ENCODE results near the gene KCNA2.

KCNA2 gene

DNA sequence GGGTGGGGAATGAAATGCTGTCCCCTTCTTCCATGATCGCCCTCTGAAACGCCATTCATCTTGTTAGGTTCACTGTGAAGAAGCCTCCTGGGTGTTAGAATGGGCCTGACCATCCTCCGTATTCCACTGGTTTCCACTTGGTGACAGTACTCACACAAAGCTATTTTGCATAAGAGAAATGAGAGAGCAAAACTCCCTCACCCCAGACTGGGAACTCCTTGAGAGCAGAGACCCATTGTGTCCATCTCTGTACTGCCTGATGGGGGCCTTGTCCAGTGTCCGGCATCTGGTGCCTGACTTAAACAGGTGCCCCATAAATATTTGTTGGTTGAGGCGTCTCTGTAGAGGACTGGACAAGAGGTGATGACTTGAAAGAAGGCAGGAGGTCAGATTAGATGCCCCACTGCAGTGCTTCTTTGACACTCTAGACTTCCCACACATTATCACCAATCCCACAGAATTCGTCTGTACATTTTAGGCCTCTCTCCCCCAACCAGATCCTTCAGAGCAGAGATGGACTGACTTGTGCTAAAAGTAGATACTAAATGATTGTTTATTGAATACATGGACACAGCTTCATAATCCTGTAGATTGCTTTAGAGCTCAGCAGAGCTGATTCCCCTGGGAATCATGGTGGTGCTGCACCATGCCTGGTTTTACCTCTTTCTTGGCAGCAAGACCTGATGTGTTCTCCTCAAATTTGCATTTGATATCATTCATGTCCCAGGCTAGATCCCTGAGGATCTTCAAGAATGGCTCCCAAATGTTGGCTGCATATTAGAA is 22.4 kb upstream of the KCNA2 start:
- no peak for DNase-seq
- H4K20me1 ChIP-seq (ENCODE audit: insufficient read depth, low read length), result no peaks in the 10 kb centered on the region
- H3K27ac ChIP-seq (ENCODE audit: low read length), result no peak overlapping the region
- no peaks in the 10 kb centered on the region for H3K79me2 ChIP-seq (ENCODE audit: insufficient read depth, low read length)
- no peak overlapping the region for H3K4me3 ChIP-seq (ENCODE audit: low read depth in 1 of 2, low read length in 2 of 2)
- H3K36me3 ChIP-seq (ENCODE audit: insufficient read depth, low read length), result no peaks in the 10 kb centered on the region
- H3K27me3 ChIP-seq (ENCODE audit: insufficient read depth, low read length, poor library complexity), result no peaks in the 10 kb centered on the region
- no peak overlapping the region for H3K4me2 ChIP-seq (ENCODE audit: insufficient read depth, low read length)
- peaks cover 17% of the 10 kb centered on the region for H3K4me1 ChIP-seq (ENCODE audit: insufficient read depth, low read length)
- no peak overlapping the region for H3K9ac ChIP-seq (ENCODE audit: low read depth, low read length)
- ATAC-seq (ENCODE audit: insufficient read depth, low read depth), result no peak
- TF ChIP-seq EZH2 (IDR thresholded peaks at IDR 0.05; ENCODE audit: borderline replicate concordance, low read depth, low read length, severe bottlenecking), result no peak
- TF ChIP-seq, protein P1, sequence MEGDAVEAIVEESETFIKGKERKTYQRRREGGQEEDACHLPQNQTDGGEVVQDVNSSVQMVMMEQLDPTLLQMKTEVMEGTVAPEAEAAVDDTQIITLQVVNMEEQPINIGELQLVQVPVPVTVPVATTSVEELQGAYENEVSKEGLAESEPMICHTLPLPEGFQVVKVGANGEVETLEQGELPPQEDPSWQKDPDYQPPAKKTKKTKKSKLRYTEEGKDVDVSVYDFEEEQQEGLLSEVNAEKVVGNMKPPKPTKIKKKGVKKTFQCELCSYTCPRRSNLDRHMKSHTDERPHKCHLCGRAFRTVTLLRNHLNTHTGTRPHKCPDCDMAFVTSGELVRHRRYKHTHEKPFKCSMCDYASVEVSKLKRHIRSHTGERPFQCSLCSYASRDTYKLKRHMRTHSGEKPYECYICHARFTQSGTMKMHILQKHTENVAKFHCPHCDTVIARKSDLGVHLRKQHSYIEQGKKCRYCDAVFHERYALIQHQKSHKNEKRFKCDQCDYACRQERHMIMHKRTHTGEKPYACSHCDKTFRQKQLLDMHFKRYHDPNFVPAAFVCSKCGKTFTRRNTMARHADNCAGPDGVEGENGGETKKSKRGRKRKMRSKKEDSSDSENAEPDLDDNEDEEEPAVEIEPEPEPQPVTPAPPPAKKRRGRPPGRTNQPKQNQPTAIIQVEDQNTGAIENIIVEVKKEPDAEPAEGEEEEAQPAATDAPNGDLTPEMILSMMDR (IDR thresholded peaks at IDR 0.05; ENCODE audit: borderline replicate concordance, extremely low read depth, low read length, poor library complexity, severe bottlenecking), result no peak
- no peak overlapping the region for H2AFZ ChIP-seq (ENCODE audit: low read depth, low read length)
- no peaks in the 10 kb centered on the region for H3K9me3 ChIP-seq (ENCODE audit: insufficient read depth, low read length, severe bottlenecking)

DNA sequence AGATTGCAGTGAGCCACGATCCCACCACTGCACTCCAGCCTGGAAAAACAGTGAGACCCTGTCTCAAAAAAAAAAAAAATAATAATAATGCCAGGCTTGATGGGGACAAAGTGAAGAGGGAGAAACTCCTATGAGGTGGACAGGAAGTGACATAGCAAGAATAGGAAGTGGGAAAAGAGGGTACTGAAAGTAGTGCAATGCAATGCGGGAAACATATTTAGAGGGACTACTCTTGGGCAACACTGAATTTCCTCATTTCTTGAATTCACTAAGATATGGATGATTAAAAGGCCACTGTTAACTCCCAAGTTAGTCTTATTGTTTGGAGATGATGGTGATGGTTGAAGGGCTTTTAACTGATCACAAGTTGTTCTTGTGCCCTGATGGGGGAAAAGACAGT is 21.6 kb upstream of the KCNA2 start:
- H3K79me2 ChIP-seq (ENCODE audit: insufficient read depth, low read length), result no peaks in the 10 kb centered on the region
- DNase-seq (no peak), ATAC-seq (ENCODE audit: insufficient read depth, low read depth) (no peak)
- H3K4me2 ChIP-seq (ENCODE audit: insufficient read depth, low read length), result no peak overlapping the region
- no peak overlapping the region for H3K4me3 ChIP-seq (ENCODE audit: low read depth in 1 of 2, low read length in 2 of 2)
- H3K9ac ChIP-seq (ENCODE audit: low read depth, low read length), result no peak overlapping the region
- no peak overlapping the region for H3K27ac ChIP-seq (ENCODE audit: low read length)
- H3K9me3 ChIP-seq (ENCODE audit: insufficient read depth, low read length, severe bottlenecking), result no peaks in the 10 kb centered on the region
- peaks cover 17% of the 10 kb centered on the region for H3K4me1 ChIP-seq (ENCODE audit: insufficient read depth, low read length)
- H3K36me3 ChIP-seq (ENCODE audit: insufficient read depth, low read length), result no peaks in the 10 kb centered on the region
- H4K20me1 ChIP-seq (ENCODE audit: insufficient read depth, low read length), result no peaks in the 10 kb centered on the region
- no peak for TF ChIP-seq EZH2 (IDR thresholded peaks at IDR 0.05; ENCODE audit: borderline replicate concordance, low read depth, low read length, severe bottlenecking)
- TF ChIP-seq, protein P1 (IDR thresholded peaks at IDR 0.05; ENCODE audit: borderline replicate concordance, extremely low read depth, low read length, poor library complexity, severe bottlenecking), result no peak
- no peaks in the 10 kb centered on the region for H3K27me3 ChIP-seq (ENCODE audit: insufficient read depth, low read length, poor library complexity)
- H2AFZ ChIP-seq (ENCODE audit: low read depth, low read length), result no peak overlapping the region

DNA sequence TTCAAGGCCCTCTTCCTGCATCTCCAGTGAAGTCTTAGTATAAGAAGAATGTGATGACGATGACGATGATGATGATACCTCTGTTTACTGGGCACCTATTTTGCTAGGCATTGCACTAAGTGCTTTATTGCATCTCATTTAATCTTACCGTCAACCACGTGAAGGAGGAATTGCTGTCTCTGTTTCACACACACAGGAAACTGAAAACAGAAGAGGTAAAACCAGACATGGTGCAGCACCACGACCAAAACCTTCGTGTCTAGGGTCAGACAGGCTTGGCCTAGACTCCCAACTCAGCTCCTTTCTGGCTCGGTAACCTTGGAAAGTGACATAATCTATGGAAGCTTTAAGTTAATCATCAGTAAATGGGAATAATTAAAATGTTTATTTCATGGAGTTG is 20.7 kb upstream of the KCNA2 start:
- H3K79me2 ChIP-seq (ENCODE audit: insufficient read depth, low read length), result no peaks in the 10 kb centered on the region
- H3K36me3 ChIP-seq (ENCODE audit: insufficient read depth, low read length), result no peaks in the 10 kb centered on the region
- no peak overlapping the region for H3K4me2 ChIP-seq (ENCODE audit: insufficient read depth, low read length)
- no peak overlapping the region for H3K9ac ChIP-seq (ENCODE audit: low read depth, low read length)
- no peak overlapping the region for H2AFZ ChIP-seq (ENCODE audit: low read depth, low read length)
- peaks cover 3% of the 10 kb centered on the region for H3K27me3 ChIP-seq (ENCODE audit: insufficient read depth, low read length, poor library complexity)
- ATAC-seq (ENCODE audit: insufficient read depth, low read depth), result no peak
- H3K4me3 ChIP-seq (ENCODE audit: low read depth in 1 of 2, low read length in 2 of 2), result no peak overlapping the region
- no peaks in the 10 kb centered on the region for H4K20me1 ChIP-seq (ENCODE audit: insufficient read depth, low read length)
- H3K27ac ChIP-seq (ENCODE audit: low read length), result no peak overlapping the region
- no peaks in the 10 kb centered on the region for H3K9me3 ChIP-seq (ENCODE audit: insufficient read depth, low read length, severe bottlenecking)
- peaks cover 16% of the 10 kb centered on the region for H3K4me1 ChIP-seq (ENCODE audit: insufficient read depth, low read length)
- TF ChIP-seq, protein P1 (IDR thresholded peaks at IDR 0.05; ENCODE audit: borderline replicate concordance, extremely low read depth, low read length, poor library complexity, severe bottlenecking), result no peak
- no peak for TF ChIP-seq EZH2 (IDR thresholded peaks at IDR 0.05; ENCODE audit: borderline replicate concordance, low read depth, low read length, severe bottlenecking)
- DNase-seq, result no peak

All from DND-41 (cell line).